PC-9 (cell line): ENCODE results near the gene GPHN. TPM values are rescaled to one million over a fixed set of nuclear protein-coding genes. Genes with fewer than 3 reads are reported as not detected.

Source experiments
- BruUV-seq: library from RNA; stranded (reverse); fragments of 400-500 nt; replicated peaks from 2 replicates; lab custom pipeline; 2021; lab: Mats Ljungman, UMichigan
- CTCF ChIA-PET: fragments of 300-600 bp; sonication (Branson Sonifier 250); formaldehyde crosslinking; loops from one replicate; lab custom pipeline; 2022; ENCODE audit warnings: antibody characterized with exemption; lab: Charles Lee
- POLR2A ChIA-PET: fragments of 300-600 bp; sonication (Branson Sonifier 250); formaldehyde crosslinking; loops from one replicate; lab custom pipeline; 2022; ENCODE audit warnings: antibody characterized with exemption; ENCODE audit not compliant: unreplicated experiment; lab: Charles Lee
- DNase-seq, 2 experiments: peaks; one replicate each; pipeline versions ENCODE4 v3.0.0 to v3.0.0-alpha.2; 2015 to 2022; ENCODE audit warnings: mixed read lengths in 1 of 2
- H2AFZ ChIP-seq: fragments of 200-600 bp; sonication (generic); 2 replicates; pipeline ENCODE4 v1.8.1; 2017; ENCODE audit warnings: antibody characterized with exemption
- H3F3A ChIP-seq: fragments of 200-600 bp; sonication (generic); 2 replicates; pipeline ENCODE4 v1.8.1; 2017; ENCODE audit warnings: antibody characterized with exemption, mild to moderate bottlenecking, low read depth; ENCODE audit not compliant: insufficient read depth
- H3K27ac ChIP-seq: fragments of 200-600 bp; sonication (generic); 2 replicates; pipeline ENCODE4 v1.6.1; 2016; ENCODE audit warnings: mixed run types
- H3K27me3 ChIP-seq: fragments of 200-600 bp; sonication (generic); 2 replicates; pipeline ENCODE4 v1.6.1; 2016; ENCODE audit warnings: low read depth, mixed run types; ENCODE audit not compliant: insufficient read depth
- H3K36me3 ChIP-seq: fragments of 200-600 bp; sonication (generic); 2 replicates; pipeline ENCODE4 v1.6.1; 2016; ENCODE audit warnings: low read depth, mixed run types
- H3K4me1 ChIP-seq: fragments of 200-600 bp; sonication (generic); replicated peaks from 2 replicates; pipeline ENCODE4 v1.6.1; 2016; ENCODE audit warnings: mixed run types; ENCODE audit not compliant: insufficient read depth
- H3K4me2 ChIP-seq: fragments of 200-600 bp; sonication (generic); 2 replicates; pipeline ENCODE4 v1.6.1; 2017; ENCODE audit warnings: mixed run types
- H3K4me3 ChIP-seq: fragments of 200-600 bp; sonication (generic); 2 replicates; pipeline ENCODE4 v1.6.1; 2016; ENCODE audit warnings: mixed run types
- H3K79me2 ChIP-seq: fragments of 200-600 bp; sonication (generic); 2 replicates; pipeline ENCODE4 v1.6.1; 2017; ENCODE audit warnings: low read depth, mixed run types
- H3K9me2 ChIP-seq: fragments of 200-600 bp; sonication (generic); 2 replicates; pipeline ENCODE4 v1.8.1; 2017; ENCODE audit warnings: mild to moderate bottlenecking; ENCODE audit not compliant: insufficient read depth
- H3K9me3 ChIP-seq: fragments of 200-600 bp; sonication (generic); 2 replicates; pipeline ENCODE4 v1.8.1; 2016; ENCODE audit warnings: low read depth; ENCODE audit not compliant: insufficient read depth
- H4K20me1 ChIP-seq: fragments of 200-600 bp; sonication (generic); 2 replicates; pipeline ENCODE4 v1.8.1; 2017; ENCODE audit not compliant: insufficient read depth
- EZH2 ChIP-seq: fragments of 200-600 bp; sonication (generic); IDR thresholded peaks from 2 replicates; pipeline ENCODE4 v1.8.0; 2017; ENCODE audit warnings: antibody characterized with exemption, low read depth
- intact Hi-C: fragments of 100-400 bp; cut with micrococcal nuclease; formaldehyde crosslinking; loops from one replicate; pipeline ENCODE4 v1.10.0; 2022; ENCODE audit not compliant: unreplicated experiment
- total RNA-seq: library from RNA; stranded (reverse); gene quantifications from 2 replicates; pipeline ENCODE4 v1.2.3, GENCODE V29; 2021
- TF ChIP-seq, protein P1 (sequence below): fragments of 200-600 bp; sonication (generic); conservative IDR thresholded peaks from 2 replicates; pipeline ENCODE4 v1.6.1; 2017; ENCODE audit warnings: mixed run types, antibody characterized with exemption, mild to moderate bottlenecking, moderate library complexity

Gene GPHN
- total RNA-seq, 1 experiment from 2014 or later, result 18.3 TPM

DNA sequence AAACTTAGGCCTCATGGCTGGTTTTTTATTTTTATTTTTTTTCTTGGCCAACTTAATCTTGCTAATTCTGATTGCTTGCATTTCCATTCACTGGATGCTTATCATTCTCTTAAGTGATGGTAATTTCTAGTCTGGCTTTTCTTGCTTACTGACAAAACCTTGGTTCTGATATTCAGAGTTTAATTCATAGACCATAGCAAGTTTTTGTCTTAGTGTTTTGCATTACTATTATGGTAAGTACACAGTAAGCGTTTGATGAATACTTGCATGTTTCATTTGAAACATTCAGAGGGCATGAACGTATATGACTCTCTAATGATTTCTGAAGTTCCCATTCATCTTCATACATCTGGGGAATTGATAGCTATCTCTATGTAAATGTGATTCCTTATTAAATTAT is 55.8 kb downstream of the GPHN start:
- TF ChIP-seq, protein P1, sequence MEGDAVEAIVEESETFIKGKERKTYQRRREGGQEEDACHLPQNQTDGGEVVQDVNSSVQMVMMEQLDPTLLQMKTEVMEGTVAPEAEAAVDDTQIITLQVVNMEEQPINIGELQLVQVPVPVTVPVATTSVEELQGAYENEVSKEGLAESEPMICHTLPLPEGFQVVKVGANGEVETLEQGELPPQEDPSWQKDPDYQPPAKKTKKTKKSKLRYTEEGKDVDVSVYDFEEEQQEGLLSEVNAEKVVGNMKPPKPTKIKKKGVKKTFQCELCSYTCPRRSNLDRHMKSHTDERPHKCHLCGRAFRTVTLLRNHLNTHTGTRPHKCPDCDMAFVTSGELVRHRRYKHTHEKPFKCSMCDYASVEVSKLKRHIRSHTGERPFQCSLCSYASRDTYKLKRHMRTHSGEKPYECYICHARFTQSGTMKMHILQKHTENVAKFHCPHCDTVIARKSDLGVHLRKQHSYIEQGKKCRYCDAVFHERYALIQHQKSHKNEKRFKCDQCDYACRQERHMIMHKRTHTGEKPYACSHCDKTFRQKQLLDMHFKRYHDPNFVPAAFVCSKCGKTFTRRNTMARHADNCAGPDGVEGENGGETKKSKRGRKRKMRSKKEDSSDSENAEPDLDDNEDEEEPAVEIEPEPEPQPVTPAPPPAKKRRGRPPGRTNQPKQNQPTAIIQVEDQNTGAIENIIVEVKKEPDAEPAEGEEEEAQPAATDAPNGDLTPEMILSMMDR, result no peak
- TF ChIP-seq EZH2, result no peak
- no peak overlapping the region for H3K4me2 ChIP-seq
- H3F3A ChIP-seq, result no peaks in the 10 kb centered on the region
- no peak for DNase-seq
- no peaks in the 10 kb centered on the region for H3K27me3 ChIP-seq
- H3K36me3 ChIP-seq, result no peaks in the 10 kb centered on the region
- no peak overlapping the region for H2AFZ ChIP-seq
- intact Hi-C loops, result no loop called here
- BruUV-seq, result no TSS peak
- H3K9me2 ChIP-seq, result no peaks in the 10 kb centered on the region
- ChIA-PET POLR2A (no interaction called here), CTCF (no interaction called here)
- no peak overlapping the region for H3K27ac ChIP-seq
- H3K4me3 ChIP-seq, result no peak overlapping the region
- H3K9me3 ChIP-seq, result no peaks in the 10 kb centered on the region
- H3K79me2 ChIP-seq, result peaks cover 5% of the 10 kb centered on the region; the same call in 1 of the 2 replicates
- H3K4me1 ChIP-seq, result no peaks in the 10 kb centered on the region
- H4K20me1 ChIP-seq, result no peaks in the 10 kb centered on the region

DNA sequence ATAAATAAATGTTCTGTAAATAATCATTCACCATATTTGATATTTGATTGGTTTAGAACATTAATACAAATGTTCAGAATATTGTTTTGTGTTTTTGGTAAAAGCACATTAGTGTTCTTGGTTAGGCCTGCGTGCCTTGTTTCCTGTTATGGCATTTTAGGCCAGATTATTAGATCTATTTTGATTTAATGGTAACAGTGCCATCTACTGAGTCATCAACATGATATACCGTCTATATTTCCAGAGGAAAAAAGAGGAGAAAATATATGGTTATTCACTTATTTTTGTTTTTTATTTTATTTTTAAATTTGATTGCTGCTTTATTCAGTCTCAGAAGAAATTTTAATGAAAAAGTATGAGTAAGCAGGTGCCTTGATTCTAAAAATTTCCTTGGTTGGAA is 60.3 kb downstream of the GPHN start:
- CTCF ChIA-PET, result no interaction called here
- Histone ChIP-seq H3K27me3 (no peaks in the 10 kb centered on the region), H3K36me3 (no peaks in the 10 kb centered on the region), H3K9me3 (peaks cover 4% of the 10 kb centered on the region; the same call in 1 of the 2 replicates), H4K20me1 (no peaks in the 10 kb centered on the region), H3K9me2 (no peaks in the 10 kb centered on the region), H3K79me2 (0 out of 2 replicates have a peak, but pooled peaks cover 5% of the 10 kb centered on the region), H2AFZ (no peak overlapping the region), H3K27ac (no peak overlapping the region), H3F3A (no peaks in the 10 kb centered on the region), H3K4me1 (no peaks in the 10 kb centered on the region), H3K4me3 (no peak overlapping the region), H3K4me2 (no peak overlapping the region)
- DNase-seq, result no peak
- intact Hi-C loops, result no loop called here
- no peak for TF ChIP-seq EZH2
- TF ChIP-seq, protein P1, result 0 out of 2 replicates have a peak, but pooled peaks have one; percentile 21
- BruUV-seq, result no TSS peak
- POLR2A ChIA-PET, result no interaction called here

DNA sequence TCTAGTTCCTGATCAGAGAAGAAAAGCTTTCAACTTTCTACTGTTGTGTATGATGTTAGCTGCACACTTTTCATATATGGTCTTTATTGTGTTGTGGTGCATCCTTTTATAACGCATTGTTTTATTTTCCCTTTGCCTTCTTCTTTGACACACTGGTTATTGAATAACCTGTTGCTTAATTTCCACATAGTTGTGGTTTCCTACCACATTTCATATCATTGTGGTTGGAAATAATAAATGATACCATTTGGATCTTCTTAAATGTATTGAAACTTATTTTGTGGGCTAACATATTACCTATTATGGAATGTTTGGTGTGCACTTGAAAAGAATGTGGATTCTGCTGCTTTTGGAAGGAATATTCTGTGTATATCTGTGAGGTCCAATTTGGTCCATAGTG is 64.9 kb downstream of the GPHN start:
- 0 out of 2 replicates have a peak, but pooled peaks cover 3% of the 10 kb centered on the region for H3K36me3 ChIP-seq
- H2AFZ ChIP-seq, result no peak overlapping the region
- H3K9me3 ChIP-seq, result peaks cover 8% of the 10 kb centered on the region
- H3K27me3 ChIP-seq, result no peaks in the 10 kb centered on the region
- intact Hi-C loops, result no loop called here
- ChIA-PET CTCF (no interaction called here), POLR2A (no interaction called here)
- DNase-seq, result no peak
- H3K4me1 ChIP-seq, result no peaks in the 10 kb centered on the region
- no peak overlapping the region for H3K4me2 ChIP-seq
- H3F3A ChIP-seq, result no peaks in the 10 kb centered on the region
- 0 out of 2 replicates have a peak, but pooled peaks cover 19% of the 10 kb centered on the region for H3K79me2 ChIP-seq
- no peak overlapping the region for H3K4me3 ChIP-seq
- no peak for TF ChIP-seq EZH2
- TF ChIP-seq, protein P1, result no peak
- H3K27ac ChIP-seq, result no peak overlapping the region
- H3K9me2 ChIP-seq, result no peaks in the 10 kb centered on the region
- no peaks in the 10 kb centered on the region for H4K20me1 ChIP-seq
- no TSS peak for BruUV-seq
